ENCODE results near the gene HPN. TPM values are rescaled to one million over a fixed set of nuclear protein-coding genes. Genes with fewer than 3 reads are reported as not detected.
A peak's percentile ranks its signal among the peaks of the same experiment; 100 is the strongest.

Gene HPN
- polyA plus RNA-seq, 4 donors: 92.2 to 137 (median 98.5) TPM

DNA sequence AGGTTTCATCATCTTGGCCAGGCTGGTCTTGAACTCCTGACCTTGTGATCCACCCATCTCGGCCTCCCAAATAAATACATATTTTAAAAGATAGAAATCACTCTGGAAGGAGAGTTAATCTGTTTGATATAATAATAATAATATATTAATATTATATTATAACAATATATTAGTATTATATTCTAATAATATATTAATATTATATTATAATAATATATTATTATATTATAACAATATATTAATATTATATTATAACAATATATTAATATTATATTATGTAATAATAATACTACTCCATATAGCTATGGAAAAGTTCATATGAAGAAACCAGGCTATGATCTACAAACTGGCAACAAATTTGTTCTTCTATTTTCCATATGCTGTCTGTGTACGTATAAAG, 16.8 kb downstream of the HPN start:
- DNase-seq (ENCODE audit: low read depth in 4 of 4, low spot score in 3 of 4): no peak

GRCh38 chr19:35059006-35059798, 17.7 kb downstream of the HPN start:
- DNase-seq (ENCODE audit: low read depth in 4 of 4, low spot score in 3 of 4): no peak

GRCh38 chr19:35059799-35060091, 18.2 kb downstream of the HPN start:
- DNase-seq (ENCODE audit: low read depth in 4 of 4, low spot score in 3 of 4): no peak

- no peak for DNase-seq (ENCODE audit: low read depth in 4 of 4, low spot score in 3 of 4)
Measured at GRCh38 chr19:35060160-35060855, 18.8 kb downstream of the HPN start.

GRCh38 chr19:35061583-35062373, 20.3 kb downstream of the HPN start:
- DNase-seq (ENCODE audit: low read depth in 4 of 4, low spot score in 3 of 4): no peak

DNA sequence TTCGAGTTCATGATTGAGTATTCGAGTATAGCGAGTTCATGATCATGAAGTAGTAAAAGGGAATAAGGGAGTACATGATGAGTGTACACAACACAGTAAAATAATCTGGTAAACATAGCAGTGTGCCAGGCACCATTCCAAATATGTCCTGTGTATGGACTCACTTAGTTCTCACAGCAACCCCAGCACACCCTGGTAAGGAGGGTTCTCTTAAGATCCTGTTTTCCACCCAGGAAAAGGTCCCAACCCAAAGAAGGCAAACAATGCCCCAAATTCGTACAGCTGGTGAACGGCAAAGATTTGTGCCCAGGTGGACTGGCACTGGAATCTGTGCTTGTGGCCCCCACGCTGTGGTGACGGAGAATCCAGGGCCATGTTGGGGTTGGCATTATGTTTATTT, 21.4 kb downstream of the HPN start:
- DNase-seq (ENCODE audit: low read depth in 4 of 4, low spot score in 3 of 4): no peak

DNA sequence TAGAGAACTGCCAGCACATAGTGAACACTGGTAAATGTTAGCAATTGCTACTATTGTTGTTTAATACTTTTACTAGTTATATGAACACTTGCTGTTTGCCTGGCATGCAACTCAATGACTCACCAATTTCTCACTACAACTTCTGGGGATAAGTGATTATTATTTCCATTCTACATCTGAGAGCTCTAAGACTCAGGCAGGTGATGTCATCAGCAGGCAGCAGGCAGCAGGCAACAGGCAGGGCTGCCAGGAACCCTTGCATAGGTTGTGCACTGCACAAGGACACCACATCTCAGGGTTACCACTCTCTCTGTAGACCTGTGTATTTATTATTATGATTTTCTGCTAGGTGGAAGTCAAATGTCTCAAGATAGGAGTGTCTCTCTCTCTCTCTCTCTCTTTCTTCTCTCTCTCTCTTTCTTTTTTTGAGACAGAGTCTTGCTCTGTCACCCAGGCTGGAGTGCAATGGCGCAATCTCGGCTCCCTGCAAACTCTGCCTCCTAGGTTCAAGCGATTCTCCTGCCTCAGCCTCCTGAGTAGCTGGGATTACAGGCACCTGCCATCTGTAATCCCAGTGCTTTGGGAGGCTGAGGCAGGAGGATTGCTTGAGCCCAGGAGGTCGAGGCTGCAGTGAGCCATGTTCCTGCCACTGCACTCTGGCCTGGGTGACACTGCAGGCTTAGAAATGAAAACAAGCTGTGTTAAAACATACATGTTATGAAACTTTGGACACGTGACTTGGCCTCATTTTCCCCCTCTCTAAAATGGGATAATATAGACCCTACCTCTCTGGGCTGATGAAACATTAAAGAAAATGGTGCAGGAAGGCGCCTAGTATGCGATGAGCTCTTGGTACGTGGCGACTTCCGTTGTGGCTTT, 22.7 kb downstream of the HPN start:
- no peak for DNase-seq (ENCODE audit: low read depth in 4 of 4, low spot score in 3 of 4)

- DNase-seq (ENCODE audit: low read depth in 4 of 4, low spot score in 3 of 4): no peak
Measured at GRCh38 chr19:35065574-35065973, 24.1 kb downstream of the HPN start.

GRCh38 chr19:35066121-35066520, 24.6 kb downstream of the HPN start:
- no peak for DNase-seq (ENCODE audit: low read depth in 4 of 4, low spot score in 3 of 4)

DNA sequence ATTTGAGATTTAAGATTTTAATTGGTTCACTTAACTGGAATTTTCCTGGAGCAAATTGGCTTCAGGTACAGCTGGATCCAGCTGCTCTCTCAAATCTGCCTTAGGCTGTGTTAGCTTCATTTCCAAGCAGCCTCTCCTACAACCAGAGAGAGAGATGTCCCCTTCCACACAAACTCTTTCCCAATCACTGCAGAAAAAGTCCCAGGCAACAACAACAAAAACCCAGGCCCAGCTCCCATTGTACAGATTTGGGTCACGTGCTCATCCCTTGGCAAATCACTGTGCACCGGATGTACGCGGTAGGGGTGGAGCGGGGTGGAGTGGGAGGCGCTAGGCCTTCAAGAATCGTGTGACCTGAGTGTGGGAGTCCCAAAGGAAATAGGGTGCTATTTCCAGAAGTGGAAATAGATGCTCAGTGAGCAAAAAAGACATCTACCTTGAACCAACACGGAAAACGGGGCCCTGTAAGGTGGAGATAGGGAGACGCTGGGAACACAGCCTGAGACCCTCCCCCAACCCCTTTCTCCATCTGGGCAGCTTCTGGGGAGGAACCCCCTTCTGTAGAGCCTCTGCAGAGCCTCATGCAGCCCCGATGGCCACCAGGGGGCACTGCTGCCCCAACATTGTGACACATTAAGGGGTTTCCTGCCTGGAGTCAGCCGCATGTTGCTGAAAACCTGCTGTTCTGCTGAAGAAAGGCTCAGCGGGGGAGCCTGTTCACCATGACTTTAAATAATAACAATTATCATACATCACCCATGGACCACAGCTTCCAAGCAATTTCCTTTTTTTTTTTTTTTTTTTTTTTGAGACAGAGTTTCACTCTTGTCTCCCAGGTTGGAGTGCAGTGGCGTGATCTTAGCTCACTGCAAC, 25.4 kb downstream of the HPN start:
- DNase-seq (ENCODE audit: low read depth in 4 of 4, low spot score in 3 of 4): peak; percentile 70 to 85 (median 74)

DNA sequence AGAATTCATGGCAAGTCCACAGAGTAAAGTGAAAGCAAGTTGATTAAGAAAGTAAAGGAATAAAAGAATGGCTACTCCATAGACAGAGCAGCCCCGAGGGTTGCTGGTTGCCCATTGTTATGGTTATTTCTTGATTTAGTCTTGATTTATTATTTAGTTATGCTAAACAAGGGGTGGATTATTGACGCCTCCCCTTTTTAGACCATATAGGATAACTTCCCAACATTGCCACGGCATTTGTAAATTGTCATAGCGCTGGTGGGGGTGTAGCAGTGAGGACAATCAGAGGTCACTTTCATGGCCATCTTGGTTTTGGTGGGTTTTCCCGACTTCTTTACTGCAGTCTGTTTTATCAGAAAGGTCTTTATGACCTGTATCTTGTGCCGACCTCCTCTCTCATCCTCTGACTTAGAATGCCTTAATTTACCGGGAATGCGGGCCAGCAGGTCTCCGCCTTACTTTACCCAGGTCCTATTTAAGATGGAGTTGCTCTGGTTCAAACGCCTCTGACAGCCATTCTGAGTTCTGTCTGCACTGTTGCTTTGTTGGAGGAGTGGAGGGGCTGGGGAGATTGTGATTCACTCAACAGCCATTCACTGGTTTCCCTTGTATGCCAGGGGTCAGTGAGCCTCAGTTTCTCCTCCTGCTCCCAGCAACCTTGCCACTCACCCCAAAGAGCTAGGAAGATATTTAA, 27.6 kb downstream of the HPN start:
- no peak for DNase-seq (ENCODE audit: low read depth in 4 of 4, low spot score in 3 of 4)

DNA sequence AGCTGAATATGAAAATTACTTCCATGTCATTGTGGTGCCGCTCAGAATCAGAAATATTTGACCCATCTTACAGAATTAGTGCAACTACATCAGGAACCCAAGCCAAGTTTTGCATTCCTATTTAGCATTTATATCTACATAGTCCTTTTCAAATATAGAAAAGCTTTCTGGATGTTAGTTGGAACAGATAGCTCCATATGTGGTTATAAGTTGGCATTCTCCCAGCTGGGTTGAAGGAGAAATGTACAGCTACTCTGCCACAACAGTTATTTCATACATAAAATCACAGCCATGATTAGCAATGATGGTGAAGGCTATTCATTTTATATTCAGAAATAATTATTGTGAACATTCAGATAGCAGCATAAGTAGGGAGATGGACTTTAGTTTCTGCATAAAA, 28.2 kb downstream of the HPN start:
- DNase-seq (ENCODE audit: low read depth in 4 of 4, low spot score in 3 of 4): no peak

- no peak for DNase-seq (ENCODE audit: low read depth in 4 of 4, low spot score in 3 of 4)
Measured at GRCh38 chr19:35070471-35070870, 28.9 kb downstream of the HPN start.

- no peak for DNase-seq (ENCODE audit: low read depth in 4 of 4, low spot score in 3 of 4)
Measured at GRCh38 chr19:35073516-35073915, 32.0 kb downstream of the HPN start.

DNA sequence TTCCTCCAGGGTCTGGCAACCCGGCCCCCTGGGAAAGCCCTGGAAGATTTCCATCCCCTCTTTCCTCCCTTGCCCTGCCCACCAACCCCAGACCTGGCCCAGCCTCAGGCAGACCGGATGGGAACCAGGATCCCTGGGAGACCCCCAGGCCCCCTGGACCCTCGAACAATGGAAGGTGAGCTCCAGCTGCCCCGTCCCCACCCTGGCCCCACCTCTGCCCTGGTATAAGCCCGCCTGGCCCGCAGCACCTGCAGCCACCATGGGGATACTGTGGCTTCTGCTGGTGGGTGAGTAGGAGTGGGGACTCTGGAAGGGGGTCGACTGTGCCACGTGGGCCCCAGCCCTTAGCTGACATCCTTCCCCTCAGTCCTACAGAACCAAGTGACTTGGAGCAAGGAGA, 32.4 kb downstream of the HPN start:
- DNase-seq (ENCODE audit: low read depth in 4 of 4, low spot score in 3 of 4): no peak

- no peak for DNase-seq (ENCODE audit: low read depth in 4 of 4, low spot score in 3 of 4)
Measured at GRCh38 chr19:35074426-35075201, 33.1 kb downstream of the HPN start.

DNA sequence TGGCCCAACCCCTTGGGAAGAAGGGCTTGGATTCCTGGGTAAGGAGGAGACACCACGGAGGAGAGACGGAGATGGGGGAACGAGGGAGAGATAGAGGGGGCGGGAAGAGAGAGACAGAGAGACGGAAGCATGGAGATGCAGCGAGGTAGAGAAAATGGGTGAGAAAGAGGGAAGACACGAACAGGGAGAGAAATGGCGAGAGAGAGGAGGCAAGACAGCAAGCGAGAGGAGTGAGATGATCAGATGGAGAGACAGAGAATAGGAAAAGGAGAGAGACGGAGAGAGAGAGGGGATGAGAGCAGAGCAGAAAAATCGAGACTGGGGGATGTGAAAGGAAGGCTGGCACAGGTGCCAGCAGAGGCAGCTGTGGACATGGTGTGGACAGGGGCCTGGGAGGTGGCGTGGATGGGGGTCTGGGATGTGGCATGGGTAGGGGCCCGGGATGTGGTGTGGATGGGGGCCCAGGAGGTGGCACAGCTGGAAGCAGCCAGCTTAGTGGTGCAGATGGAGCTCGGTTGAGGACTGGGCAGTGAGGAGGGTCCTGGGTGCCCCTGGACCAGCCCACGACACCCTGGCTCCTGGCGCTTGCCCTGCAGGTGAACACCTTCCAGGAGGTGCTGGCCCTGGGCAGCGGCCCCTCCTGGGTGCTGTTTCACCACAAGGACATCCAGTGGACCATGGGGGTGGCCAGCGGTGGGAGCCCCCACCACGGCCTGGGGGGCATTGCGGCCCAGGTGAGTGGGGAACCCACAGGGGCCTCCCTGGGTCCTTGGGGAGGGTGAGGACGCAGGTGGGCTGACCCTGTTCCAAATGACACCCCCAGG, 33.9 kb downstream of the HPN start:
- no peak for DNase-seq (ENCODE audit: low read depth in 4 of 4, low spot score in 3 of 4)

GRCh38 chr19:35076026-35076370, 34.5 kb downstream of the HPN start:
- DNase-seq (ENCODE audit: low read depth in 4 of 4, low spot score in 3 of 4): no peak
